HG03103 (cell line): ENCODE results near the gene CHSY3.

Experiments used
- ATAC-seq: cut with Tn5 transposase; IDR thresholded peaks from one replicate; pipeline ENCODE4 v1.9.1; 2021; ENCODE audit warnings: low read depth; ENCODE audit not compliant: unreplicated experiment

CHSY3 gene

DNA sequence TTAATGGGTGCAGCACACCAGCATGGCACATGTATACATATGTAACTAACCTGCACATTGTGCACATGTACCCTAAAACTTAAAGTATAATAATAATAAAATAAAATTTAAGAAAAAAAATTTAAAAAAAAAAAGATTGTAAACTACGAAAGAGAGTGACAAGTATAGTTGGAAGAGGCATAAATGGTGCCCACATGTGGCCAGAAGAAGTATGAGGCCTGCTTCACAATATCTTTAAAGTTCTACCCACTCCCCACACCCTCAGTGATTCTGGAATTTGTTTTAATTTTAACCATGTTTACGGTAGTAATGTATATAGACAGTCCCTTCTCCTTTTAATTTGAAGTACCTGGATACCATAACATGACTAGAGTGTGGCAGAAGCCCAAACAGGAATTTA lies 172.7 kb downstream of the CHSY3 start:
- no peak for ATAC-seq

DNA sequence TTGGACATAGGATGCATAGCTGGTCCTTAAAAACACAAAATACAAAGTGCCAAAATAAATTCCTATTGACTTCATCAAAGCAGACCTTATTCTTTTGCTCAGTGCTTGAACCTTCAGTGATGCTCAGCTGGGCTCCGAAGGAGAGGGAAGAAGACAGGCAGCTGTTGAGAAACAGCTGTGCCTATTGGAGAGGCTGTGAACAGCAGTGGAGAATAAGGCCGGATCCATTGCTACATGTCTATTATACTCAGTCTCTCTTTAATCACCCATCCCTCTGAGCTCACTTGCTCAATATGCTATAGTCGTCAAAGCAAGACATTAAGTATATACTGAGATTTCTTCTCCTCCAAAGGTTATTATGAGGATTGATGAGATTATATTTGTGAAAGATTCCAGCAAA lies 174.4 kb downstream of the CHSY3 start:
- ATAC-seq, result no peak

DNA sequence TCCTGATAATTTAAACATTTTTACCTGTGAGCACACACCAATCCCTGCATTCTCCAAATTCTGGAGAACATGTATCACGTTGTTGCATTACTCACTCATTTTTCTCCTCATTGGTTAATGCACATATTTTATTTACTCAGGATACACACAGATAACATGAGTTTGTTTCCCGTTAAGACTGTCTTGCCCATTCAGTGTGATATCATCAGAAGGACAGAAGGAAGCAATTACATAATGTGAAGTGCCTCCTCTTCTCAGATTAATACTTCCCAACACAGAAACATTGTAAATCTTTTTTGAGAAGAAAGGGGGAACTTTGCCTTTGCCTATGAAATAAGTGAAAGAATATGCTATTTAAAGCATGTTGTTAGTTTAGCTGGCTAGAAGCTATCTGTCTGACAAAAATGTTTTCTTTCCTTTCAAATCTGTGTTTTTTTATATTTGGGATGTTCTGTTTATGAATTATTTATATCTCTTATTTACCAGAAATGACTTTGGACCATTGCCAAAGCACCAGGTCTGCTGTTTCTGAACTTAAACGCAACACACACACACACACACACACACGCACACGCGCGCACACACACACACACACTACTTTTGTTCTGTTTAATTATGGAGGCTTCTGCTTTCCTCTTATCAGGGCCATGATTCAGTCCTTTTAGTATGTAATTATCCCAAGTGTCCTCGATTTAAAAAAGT lies 186.5 kb downstream of the CHSY3 start:
- no peak for ATAC-seq

DNA sequence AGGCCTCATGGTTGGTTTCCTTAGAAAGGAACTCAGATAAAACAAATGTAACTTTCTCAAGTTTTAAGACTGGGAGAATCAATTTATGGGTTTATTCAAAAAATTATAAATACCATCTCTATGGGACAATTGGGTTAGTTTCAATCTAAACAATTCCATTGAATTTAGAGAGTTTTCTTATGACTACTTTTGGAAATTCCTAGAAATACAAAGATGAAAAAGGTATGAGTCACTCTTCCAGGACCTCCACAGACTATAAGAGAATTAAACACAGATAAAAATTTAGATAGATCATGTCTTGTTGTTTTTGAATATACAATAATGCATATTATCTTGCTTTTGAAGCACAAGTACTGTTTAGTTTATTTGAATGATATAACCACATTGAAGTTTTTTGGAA lies 188.7 kb downstream of the CHSY3 start:
- ATAC-seq, result no peak

DNA sequence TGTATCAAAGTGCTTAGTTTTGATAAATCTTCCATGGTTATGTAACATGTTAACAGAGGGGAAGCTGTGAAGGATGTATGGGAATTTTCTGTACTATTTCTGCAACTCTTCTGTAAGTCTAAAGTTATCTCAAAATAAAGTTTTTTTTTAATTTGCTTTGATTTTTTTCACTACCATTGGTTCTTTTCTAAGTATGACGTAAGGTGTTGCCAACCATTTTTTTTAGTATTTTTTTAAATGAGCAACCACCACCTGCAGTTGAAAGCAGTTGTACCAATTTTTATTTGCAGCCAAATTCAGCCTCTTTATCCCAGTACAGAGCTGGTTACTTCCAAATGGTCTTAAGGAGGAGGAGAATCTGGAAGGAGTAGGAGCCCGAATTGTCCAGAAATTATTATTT lies 192.2 kb downstream of the CHSY3 start:
- ATAC-seq, result no peak

DNA sequence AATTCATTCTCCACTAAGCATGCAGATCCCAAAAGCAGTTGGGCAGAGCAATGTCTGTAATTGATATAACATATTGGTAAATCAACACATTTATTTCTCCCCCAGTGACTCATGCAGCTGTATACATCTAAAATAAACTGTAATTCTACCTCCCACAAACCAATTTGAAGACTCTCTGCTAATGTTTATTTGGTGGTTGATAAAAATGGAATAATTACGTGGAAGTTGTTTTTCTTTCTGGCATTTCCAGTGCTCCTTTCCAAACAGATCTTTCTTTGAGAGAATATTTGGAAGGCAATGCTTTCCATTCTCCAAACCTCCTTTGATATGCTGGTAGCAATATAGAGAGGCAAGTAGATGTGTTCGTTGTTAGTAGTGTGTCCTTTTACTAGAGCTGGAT lies 194.7 kb downstream of the CHSY3 start:
- ATAC-seq, result no peak

DNA sequence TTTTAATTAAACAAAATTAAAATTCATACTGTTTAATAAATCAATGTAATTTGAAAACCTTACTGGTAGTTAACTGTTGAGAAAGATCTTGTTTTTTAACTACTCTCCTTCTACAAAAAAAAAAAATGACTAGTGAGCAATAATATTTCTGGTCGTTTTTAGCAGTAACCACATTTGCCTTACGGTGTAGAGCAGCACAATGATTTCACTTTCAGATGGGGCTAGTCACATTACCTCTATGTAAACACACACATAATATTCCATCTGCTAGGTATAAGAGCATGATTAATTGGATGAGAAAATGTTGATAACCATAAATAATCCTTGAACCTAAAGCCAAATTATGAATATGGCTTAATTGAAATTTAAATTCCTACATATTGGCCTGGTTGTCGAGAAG lies 198.1 kb downstream of the CHSY3 start:
- peak; percentile 60 for ATAC-seq

DNA sequence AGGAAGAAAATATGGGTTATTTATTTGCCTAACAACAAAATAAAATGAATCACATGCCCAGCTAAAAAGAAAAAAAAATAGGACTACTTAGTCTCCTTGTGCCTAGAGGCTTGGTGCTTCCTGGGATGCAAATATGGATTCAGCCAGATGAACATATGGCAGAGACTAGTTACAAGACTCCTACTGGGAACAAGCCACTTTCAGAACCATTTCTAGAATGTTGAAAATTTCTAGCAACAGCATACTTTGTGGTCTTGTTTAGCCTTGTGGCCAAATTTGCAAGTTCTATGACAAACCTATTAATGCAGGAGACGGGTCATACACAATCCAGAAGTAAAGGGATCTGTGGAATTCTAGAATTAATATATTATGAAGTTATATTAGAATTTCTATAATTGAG lies 198.7 kb downstream of the CHSY3 start:
- ATAC-seq, result no peak

DNA sequence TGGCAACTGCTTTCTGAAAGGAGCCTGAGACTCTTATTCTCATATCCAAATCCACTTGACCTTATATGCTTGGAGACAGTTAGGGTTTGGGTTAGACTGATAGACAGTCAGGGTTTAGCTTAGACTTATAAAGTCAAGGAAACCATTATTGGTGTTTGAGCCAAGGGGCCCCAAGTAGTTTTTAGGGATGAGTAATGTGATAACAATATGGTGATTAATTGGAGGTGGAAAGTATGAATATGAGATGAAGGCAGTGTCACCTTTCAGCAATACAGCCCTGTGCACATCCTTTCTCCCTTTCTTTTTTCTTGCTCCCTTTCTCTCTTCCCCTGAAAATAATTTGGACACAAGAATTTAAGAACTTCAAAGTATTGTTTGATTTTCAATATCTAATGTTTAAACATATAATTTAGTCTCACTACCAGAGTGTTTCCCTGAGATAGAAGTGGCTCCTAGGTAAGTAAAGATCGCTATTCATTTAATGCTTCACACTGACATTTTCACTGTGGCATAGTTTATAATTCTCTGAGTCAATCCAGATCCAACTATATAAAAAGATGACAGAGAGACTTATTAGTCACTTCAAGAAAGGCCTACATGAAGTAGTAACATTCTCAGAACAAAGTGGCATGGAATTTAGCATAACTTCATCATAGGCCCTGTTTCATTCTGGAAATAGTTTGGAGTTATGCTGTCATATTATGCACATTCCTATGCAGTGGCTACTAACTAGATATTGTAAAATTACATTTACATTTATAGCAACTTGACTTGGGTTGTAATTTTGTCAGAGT lies 200.8 kb downstream of the CHSY3 start:
- ATAC-seq, result no peak

DNA sequence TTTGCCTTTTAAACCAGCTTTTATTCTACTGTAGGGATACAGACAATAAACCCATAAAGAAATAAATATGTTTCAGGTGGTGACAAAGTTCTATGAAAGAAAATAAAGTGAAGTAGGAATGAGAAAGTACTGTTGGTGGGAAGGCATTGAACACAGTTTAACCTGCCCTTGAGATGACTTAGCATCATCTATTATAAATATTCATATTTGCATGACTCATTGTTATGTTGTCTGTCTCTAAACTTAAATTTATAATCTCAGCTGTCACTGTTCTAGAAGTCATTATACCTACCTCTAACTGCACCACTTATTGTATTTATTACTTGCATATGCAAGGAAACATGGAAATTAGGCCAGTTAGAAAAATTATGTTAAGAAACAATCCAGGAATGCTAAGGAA lies 202.2 kb downstream of the CHSY3 start:
- no peak for ATAC-seq

DNA sequence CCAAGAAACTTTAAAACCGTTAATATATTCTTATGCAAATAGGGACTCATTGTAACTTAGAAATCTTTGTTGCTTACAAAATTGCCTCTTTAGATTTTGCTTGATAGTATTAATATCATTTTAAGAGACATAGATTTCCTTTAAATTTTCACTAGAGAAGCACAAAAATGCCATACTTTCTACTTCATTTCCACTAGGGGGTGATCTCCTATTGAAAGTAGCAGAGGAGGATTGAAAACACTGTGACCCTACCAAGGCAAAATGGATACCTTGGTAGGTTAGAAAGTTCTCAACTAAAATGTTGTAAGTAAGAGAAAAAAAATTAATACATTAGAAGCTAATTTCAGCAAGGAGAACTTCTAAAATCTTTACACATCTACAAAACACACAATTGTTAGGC lies 204.9 kb downstream of the CHSY3 start:
- ATAC-seq, result peak; percentile 50

DNA sequence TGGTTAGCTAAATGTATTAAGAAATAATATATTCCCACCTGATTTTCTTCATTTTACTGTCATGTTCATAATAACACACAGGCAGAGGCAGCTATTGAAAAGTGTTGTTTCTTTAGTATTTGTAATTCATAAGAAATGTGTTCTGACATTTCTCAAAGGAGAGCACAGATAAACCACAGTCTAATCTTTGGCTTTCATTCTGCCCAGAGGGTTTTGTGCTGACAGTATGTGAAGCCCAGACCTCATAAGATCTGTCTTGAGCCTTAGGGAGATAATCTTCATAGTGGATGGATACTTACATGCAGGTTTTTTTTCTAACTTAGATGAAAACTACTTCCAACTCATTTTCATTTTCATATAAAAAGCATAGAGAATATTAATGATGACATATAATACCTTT lies 206.1 kb downstream of the CHSY3 start:
- no peak for ATAC-seq

DNA sequence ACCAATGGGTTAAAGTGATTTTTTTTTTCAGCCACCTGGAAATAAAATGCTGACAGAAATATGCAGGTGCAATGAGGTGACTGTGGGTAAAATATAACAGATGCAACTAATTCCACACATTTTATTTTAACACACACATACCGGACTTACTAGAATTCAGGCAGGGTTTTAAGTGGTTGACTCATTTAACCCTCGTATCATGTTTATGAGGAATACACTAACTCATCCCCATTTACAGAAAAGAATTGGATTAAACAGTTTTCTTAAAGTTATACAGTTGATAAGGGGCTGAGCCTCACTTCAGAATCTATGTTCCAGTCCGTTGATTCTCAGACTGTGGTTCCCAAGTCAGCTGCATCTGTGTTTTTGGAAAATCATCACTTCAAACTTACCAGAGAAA lies 207.5 kb downstream of the CHSY3 start:
- no peak for ATAC-seq

DNA sequence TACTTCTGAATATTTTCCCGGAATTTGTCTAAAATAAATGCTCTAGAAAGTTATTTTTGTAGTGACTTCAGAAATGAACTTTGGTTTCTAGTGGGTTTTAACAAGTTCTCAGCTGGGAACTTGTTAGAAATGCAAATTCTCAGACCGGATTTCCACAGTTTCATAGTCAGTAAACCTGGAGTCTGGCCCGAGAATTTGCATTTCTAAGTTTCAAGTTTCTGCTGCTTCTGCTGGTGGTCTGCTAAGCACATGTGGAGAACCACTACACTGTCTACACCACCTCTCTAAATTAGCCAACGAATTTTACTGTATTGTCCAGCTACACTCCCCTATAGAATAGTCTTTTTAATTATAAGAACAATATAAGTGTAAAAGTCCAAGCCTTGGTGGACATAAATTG lies 208.0 kb downstream of the CHSY3 start:
- peak; percentile 89 for ATAC-seq

DNA sequence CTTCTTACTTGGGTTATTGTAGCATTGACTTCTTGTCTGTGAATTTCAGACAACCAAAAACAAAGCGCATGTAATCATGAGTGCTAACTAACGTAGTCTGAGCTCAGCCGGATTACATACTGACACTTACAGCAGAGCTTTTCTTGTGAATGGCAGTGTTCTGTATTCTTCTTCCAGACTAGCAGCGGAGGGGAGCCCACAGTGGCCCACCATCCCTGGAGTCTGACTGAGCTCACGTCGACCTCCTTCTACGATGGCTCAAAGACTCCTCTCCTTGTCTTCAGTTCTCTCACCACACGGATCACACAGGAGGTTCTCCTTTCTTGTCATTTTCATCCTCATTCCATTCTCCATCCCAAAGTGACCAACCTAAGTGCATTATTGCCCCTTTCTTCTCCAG lies 211.4 kb downstream of the CHSY3 start:
- ATAC-seq, result no peak

DNA sequence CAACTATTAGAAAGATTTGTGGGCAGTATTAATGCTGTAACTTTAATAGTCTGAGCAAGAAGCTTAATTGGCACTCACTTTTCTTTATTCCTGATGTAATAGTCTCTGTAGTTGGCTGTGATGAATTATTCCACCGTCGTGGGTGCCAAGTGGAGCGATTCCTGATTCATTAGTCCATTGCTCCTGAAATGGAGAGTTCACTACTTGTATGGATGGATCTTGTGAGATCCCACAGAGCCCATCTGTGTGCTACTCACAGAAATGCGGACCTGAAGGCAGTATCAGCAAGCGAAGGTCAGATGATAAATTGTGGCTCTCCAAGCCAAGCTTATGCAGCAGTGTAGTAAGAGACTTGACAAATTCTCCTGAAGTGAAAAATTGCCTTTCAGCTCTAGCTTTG lies 212.2 kb downstream of the CHSY3 start:
- no peak for ATAC-seq

DNA sequence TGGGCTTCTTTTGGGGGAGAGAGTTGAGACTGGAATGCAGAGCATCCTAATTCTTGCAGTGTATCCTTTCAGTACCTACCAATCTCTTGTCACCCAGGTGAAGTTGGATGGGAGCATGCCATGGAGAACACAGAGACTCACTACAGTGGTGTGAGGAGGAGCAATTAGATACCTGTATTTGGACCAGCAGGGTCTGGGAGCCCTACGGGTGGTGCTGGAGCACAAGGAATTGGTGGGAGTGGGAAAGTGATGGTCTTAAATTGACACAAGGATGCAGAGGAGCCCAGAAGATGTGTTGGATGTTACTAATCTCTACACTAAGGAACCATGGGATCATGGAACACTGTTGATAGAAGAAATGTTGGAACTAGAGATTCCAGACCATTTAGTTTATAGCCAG lies 212.7 kb downstream of the CHSY3 start:
- ATAC-seq, result no peak

DNA sequence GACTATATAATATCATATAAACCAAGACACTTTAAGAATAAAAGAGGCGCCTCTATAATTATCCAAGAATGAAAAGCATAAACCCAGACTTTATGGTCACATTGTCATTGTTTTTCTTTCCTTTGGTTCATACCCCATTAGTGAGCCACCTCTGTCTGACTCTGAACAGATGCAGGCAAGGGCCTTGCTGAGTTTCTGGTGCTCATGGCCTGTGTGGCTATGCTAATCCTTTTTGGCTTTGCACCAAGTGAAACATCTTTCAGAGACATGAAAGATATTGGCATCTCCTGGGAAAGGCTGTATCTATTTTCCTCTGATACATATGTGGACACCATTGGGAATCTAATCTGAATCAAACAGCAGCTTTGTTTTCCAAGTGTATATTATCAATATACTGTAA lies 222.5 kb downstream of the CHSY3 start:
- no peak for ATAC-seq

DNA sequence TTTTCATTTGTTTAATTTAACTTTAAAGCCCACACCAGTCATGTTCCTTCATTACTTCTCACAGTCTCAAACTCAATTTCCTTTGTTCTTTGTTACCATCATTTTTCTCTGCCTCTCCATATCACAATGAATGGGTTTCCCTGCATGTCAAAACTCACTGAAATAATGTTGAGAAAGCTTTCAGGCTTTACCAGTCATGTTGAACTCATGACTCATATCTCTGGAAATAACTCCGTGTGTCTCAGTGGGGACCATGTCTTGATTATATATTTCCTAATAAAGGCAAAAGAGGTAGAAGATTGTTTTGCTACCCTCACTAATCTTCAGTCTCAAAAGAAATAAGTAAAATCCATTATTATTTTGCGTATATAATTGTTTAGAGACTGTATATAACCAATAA lies 231.2 kb downstream of the CHSY3 start:
- ATAC-seq, result no peak

DNA sequence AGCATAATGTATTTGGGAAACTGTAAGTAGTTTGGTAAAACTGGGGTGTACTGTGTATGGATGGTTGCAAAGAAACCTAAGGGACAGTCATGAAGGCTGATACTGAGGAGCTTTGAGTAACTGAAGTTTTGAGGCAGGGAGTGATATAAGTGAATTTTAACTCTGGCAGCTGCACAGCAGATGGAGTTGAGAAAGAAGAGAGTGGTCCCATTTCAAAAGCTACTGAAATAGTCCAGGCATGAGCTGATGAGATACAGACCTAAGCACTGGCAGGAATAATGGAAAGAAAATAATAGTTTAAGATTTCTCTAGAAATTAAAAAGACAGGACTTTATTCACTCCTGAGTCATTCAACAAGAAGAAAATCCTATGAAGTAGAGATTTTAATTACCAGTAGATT lies 232.0 kb downstream of the CHSY3 start:
- no peak for ATAC-seq

DNA sequence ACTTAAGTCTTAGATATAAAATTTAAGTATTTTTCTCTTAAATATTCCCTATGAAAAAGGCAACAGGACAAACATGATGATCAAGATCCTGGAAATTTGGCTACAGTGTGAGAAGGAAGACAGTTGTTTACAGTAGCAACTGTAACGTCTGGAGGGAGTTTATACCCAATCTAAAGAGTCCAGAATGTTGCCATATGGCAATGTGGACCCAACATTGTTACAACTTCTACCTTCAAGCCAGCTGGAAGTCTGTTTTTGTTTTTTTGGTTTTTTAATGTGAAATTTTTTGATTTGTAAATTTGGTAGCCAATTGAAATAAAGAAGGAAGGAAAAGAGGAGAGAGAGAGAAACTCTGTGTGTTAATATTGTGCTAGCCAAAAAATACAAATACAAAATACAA lies 233.4 kb downstream of the CHSY3 start:
- no peak for ATAC-seq

DNA sequence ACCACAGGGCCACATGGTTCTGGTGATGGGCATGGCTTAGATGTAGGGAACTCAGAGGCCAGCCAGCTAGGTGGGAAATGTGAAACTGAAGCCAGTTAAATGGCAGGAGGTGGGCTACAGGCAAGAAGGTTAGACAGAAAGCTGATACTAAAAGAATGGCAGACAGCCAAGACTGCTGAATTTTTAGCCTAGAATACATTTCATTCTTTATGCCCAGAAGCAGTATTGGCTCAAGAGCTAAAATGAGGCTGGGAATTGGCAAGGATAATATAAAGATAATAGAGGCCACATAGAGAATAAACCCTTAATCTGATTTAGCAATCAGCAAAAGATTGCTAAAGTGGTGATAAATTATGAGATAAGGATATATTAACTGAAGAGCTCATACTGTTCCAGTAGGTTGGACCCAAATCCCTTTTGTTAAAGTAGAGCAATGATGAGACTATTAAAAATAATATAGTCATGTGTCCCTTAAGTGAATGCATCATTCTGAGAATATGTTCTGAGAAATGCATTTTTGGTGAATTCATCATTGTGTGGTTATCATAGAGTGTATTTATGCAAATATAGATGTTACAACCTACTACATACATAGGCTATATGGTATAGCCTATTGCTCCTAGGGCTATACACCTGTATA lies 234.3 kb downstream of the CHSY3 start:
- ATAC-seq, result no peak
